GM10266 (cell line): ENCODE data around the gene RNF157.
"Not testable (repeated sequence)": the region's sequence is repeated elsewhere in the genome, so short reads cannot be mapped to it uniquely, and the experiment has no call there.

Source experiments
- DNase-seq: peaks from one replicate; pipeline ENCODE4 v3.0.0; 2012; ENCODE audit errors: extremely low spot score
- CTCF ChIP-seq: IDR thresholded peaks from 2 replicates; pipeline ENCODE4 v1.5.1; 2012; ENCODE audit warnings: mild to moderate bottlenecking, low read depth; ENCODE audit not compliant: control insufficient read depth, insufficient read depth; ENCODE audit errors: missing control alignments

Gene RNF157

GRCh38 chr17:76208120-76208519 lies 32.2 kb downstream of the RNF157 start:
- no peak for TF ChIP-seq CTCF
- DNase-seq, result no peak

GRCh38 chr17:76207275-76208059 lies 32.8 kb downstream of the RNF157 start:
- no peak for DNase-seq
- no peak for TF ChIP-seq CTCF

- DNase-seq, result not testable (repeated sequence)
These were observed 34.6 kb downstream of the RNF157 start for GRCh38 chr17:76205542-76206144.

- DNase-seq, result no peak
- TF ChIP-seq CTCF, result no peak
These were observed 36.0 kb downstream of the RNF157 start for GRCh38 chr17:76204277-76204676.

- no peak for DNase-seq
- TF ChIP-seq CTCF, result no peak
These were observed 39.9 kb downstream of the RNF157 start for GRCh38 chr17:76200354-76200753.

- DNase-seq, result no peak
- TF ChIP-seq CTCF, result no peak
These were observed 40.8 kb downstream of the RNF157 start for GRCh38 chr17:76199469-76199868.

GRCh38 chr17:76198702-76199101 lies 41.6 kb downstream of the RNF157 start:
- TF ChIP-seq CTCF, result no peak
- DNase-seq, result no peak

GRCh38 chr17:76197911-76198310 lies 42.4 kb downstream of the RNF157 start:
- TF ChIP-seq CTCF, result no peak
- DNase-seq, result no peak
